ENCODE results near the gene WDFY3.

WDFY3 gene

DNA sequence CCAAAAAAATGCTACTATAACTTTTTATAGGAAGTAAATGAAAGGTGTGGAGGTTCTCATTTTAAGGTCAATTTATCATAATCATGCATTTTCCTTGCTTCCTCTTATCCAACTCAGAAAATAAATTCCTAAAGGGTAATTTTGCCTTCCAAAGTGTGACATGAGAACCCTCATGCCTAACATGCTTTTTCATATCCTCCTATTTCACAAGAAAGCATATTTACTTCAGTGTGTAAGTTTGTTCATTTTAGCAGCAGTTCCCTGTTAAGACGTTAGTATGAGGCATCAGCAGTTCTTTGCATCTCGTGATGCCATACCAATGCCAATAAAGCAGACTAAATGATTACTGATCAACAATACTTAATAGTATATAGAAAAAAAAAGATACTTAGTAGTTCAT is 18.4 kb downstream of the WDFY3 start:
- H3K4me3 ChIP-seq (ENCODE audit: low read length) = no peak overlapping the region
- H3K9me3 ChIP-seq (ENCODE audit: control insufficient read depth, insufficient read depth, low read length) = no peaks in the 10 kb centered on the region
- no peaks in the 10 kb centered on the region; the same call in 1 of the 2 replicates for H3K4me1 ChIP-seq (ENCODE audit: control insufficient read depth, insufficient read depth, low read length)
- WGBS (ENCODE audit: insufficient coverage, insufficient read length) = no CpG with 5 or more reads among the region's 2 CpGs
- no peaks in the 10 kb centered on the region for H3K27me3 ChIP-seq (ENCODE audit: control insufficient read depth, insufficient read depth, low read length)
- no peaks in the 10 kb centered on the region for H3K36me3 ChIP-seq (ENCODE audit: control insufficient read depth, insufficient read depth, low read length)
- DNase-seq (ENCODE audit: low read depth, low spot score) = no peak
- no peak overlapping the region for H3K27ac ChIP-seq (ENCODE audit: low read length)

DNA sequence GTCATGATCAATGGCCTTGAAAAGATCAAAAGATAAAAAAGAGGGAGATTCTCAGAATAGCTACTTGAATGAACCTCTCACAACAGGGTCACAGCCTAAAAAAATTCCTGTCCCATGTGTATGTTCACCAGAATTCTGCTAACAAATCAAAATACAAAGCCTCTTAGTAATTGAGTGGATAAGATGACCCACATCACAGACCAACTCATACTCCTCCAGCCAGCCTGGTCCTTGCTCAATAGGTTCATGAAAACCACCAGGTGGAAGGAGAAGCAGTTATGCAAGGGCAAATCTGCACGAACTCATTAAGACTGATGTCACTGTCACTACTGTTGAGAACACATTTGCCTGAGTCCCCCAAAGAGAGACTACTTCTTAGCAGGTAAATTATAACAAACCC is 21.5 kb downstream of the WDFY3 start:
- Histone ChIP-seq H3K4me1 (ENCODE audit: control insufficient read depth, insufficient read depth, low read length) (no peaks in the 10 kb centered on the region; the same call in 1 of the 2 replicates), H3K27ac (ENCODE audit: low read length) (no peak overlapping the region), H3K9me3 (ENCODE audit: control insufficient read depth, insufficient read depth, low read length) (no peaks in the 10 kb centered on the region), H3K4me3 (ENCODE audit: low read length) (no peak overlapping the region), H3K27me3 (ENCODE audit: control insufficient read depth, insufficient read depth, low read length) (no peaks in the 10 kb centered on the region), H3K36me3 (ENCODE audit: control insufficient read depth, insufficient read depth, low read length) (no peaks in the 10 kb centered on the region)
- no peak for DNase-seq (ENCODE audit: low read depth, low spot score)
- no CpG with 5 or more reads among the region's 1 CpG for WGBS (ENCODE audit: insufficient coverage, insufficient read length)

DNA sequence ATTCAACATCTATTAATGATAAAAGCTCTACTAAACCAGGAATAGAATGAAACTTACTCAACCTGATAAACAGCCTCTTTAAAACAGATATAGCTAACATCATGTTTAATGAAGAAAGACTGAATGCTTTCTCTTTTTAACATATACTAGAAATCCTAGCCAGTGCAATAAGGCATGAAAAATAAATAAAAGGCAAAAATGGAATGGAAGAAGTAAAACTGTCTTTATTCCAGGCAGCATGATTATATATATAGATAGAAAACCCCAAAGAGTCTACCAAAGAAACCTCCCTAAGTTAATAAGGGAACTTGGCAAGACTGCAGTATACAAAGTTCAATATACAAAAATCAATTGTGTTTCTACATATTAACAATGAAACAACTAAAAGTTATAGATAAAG is 25.5 kb downstream of the WDFY3 start:
- DNase-seq (ENCODE audit: low read depth, low spot score) = no peak
- Histone ChIP-seq H3K4me3 (ENCODE audit: low read length) (no peak overlapping the region), H3K4me1 (ENCODE audit: control insufficient read depth, insufficient read depth, low read length) (no peaks in the 10 kb centered on the region), H3K36me3 (ENCODE audit: control insufficient read depth, insufficient read depth, low read length) (no peaks in the 10 kb centered on the region), H3K27ac (ENCODE audit: low read length) (no peak overlapping the region), H3K27me3 (ENCODE audit: control insufficient read depth, insufficient read depth, low read length) (no peaks in the 10 kb centered on the region), H3K9me3 (ENCODE audit: control insufficient read depth, insufficient read depth, low read length) (no peaks in the 10 kb centered on the region)

DNA sequence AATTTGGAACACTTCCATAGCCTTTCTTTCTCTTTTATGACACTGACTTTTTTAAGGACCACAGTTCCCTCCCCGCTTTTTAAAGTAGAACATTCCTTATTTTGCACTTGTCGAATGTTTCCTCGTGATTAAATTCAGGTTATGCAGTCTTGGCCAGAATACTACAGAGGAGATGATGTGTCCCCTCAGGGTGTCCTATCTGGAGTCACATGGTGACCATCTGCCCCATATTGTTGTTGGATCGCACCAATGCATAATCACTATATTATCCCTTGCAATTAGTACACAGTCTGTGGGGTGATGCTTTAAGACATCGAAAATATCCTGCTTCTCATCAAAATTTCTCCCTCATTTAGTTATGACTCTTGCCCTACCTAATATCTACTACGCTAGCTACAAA is 27.4 kb downstream of the WDFY3 start:
- H3K27ac ChIP-seq (ENCODE audit: low read length) = no peak overlapping the region
- H3K27me3 ChIP-seq (ENCODE audit: control insufficient read depth, insufficient read depth, low read length) = no peaks in the 10 kb centered on the region
- H3K4me3 ChIP-seq (ENCODE audit: low read length) = no peak overlapping the region
- no peak for DNase-seq (ENCODE audit: low read depth, low spot score)
- H3K36me3 ChIP-seq (ENCODE audit: control insufficient read depth, insufficient read depth, low read length) = no peaks in the 10 kb centered on the region
- H3K9me3 ChIP-seq (ENCODE audit: control insufficient read depth, insufficient read depth, low read length) = no peaks in the 10 kb centered on the region
- no CpG with 5 or more reads among the region's 6 CpGs for WGBS (ENCODE audit: insufficient coverage, insufficient read length)
- H3K4me1 ChIP-seq (ENCODE audit: control insufficient read depth, insufficient read depth, low read length) = no peaks in the 10 kb centered on the region

DNA sequence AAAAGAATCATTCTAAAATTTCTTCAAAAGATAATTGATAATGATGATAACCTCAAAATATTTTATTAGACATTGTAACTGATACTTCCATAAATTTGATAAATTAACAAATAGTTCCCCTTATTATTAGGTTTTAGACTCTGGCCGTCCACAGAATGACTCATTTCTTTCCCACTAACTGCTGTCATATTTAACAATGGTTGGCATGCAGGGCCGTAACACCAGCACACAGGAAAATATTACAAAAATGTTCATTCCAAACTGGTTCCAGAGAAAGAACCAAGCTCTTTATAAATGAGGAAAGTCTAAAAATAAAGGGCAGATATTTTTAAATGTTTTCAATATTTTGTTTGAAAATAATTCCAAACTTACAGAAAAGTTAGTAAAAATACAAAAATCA is 28.2 kb downstream of the WDFY3 start:
- no peak for DNase-seq (ENCODE audit: low read depth, low spot score)
- no peak overlapping the region for H3K27ac ChIP-seq (ENCODE audit: low read length)
- no CpG with 5 or more reads among the region's 2 CpGs for WGBS (ENCODE audit: insufficient coverage, insufficient read length)

DNA sequence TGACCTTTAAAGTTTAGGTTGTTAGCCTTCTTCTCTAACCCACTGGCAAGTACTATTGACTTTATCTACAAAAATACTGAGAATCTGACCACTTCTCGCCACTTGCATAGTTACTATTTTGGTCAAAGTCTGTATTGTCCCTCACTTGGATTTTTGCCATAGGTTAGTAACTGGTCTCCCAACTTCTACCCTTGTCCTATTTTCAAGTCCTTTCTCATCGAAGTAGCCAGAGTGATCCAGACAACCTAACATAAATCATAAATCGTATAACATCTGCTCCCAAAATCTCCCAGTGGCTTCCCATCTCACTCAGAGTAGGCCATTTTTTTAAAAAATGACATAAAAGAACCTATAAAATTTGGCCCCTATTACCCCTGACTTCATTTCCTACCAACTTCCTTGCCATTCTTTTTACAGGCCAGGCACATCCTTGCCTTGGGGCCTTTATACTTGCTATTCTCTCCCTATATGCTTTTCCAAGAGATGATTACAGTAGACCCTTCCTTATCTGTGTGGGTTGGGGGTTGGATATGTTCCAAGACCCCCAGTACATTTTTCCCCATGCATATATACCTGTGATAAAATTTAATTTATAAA is 29.0 kb downstream of the WDFY3 start:
- H3K9me3 ChIP-seq (ENCODE audit: control insufficient read depth, insufficient read depth, low read length) = no peaks in the 10 kb centered on the region
- no peaks in the 10 kb centered on the region for H3K27me3 ChIP-seq (ENCODE audit: control insufficient read depth, insufficient read depth, low read length)
- no peaks in the 10 kb centered on the region for H3K36me3 ChIP-seq (ENCODE audit: control insufficient read depth, insufficient read depth, low read length)
- no peaks in the 10 kb centered on the region for H3K4me1 ChIP-seq (ENCODE audit: control insufficient read depth, insufficient read depth, low read length)
- no CpG with 5 or more reads among the region's 3 CpGs for WGBS (ENCODE audit: insufficient coverage, insufficient read length)
- DNase-seq (ENCODE audit: low read depth, low spot score) = no peak
- H3K27ac ChIP-seq (ENCODE audit: low read length) = no peak overlapping the region
- H3K4me3 ChIP-seq (ENCODE audit: low read length) = no peak overlapping the region

More for the DNA sequence above, 28.2 kb downstream of the WDFY3 start:
- Histone ChIP-seq H3K4me1 (ENCODE audit: control insufficient read depth, insufficient read depth, low read length) (no peaks in the 10 kb centered on the region), H3K9me3 (ENCODE audit: control insufficient read depth, insufficient read depth, low read length) (no peaks in the 10 kb centered on the region), H3K27me3 (ENCODE audit: control insufficient read depth, insufficient read depth, low read length) (no peaks in the 10 kb centered on the region), H3K4me3 (ENCODE audit: low read length) (no peak overlapping the region), H3K36me3 (ENCODE audit: control insufficient read depth, insufficient read depth, low read length) (no peaks in the 10 kb centered on the region)

DNA sequence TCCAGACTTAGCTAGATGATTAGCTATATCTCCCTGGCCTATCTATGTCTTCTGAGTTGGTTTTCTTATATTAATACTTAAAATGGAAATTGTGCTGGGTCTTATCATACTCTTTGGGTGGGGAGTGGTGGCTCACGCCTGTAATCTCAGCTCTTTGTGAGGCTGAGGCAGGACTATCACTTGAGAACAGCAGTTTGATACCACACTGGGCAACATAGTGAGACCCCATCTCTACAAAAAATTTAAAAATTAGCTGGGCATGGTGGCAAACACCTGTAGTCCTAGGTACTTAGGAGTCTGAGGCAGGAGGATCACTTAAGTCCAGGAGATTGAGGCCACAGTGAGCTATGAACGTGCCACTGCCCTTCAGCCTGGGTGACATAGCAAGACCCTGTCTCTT is 30.4 kb downstream of the WDFY3 start:
- H3K4me3 ChIP-seq (ENCODE audit: low read length) = no peak overlapping the region
- no peaks in the 10 kb centered on the region for H3K36me3 ChIP-seq (ENCODE audit: control insufficient read depth, insufficient read depth, low read length)
- no peak for DNase-seq (ENCODE audit: low read depth, low spot score)
- H3K27me3 ChIP-seq (ENCODE audit: control insufficient read depth, insufficient read depth, low read length) = no peaks in the 10 kb centered on the region
- WGBS (ENCODE audit: insufficient coverage, insufficient read length) = no CpG with 5 or more reads among the region's 2 CpGs
- H3K9me3 ChIP-seq (ENCODE audit: control insufficient read depth, insufficient read depth, low read length) = no peaks in the 10 kb centered on the region
- H3K4me1 ChIP-seq (ENCODE audit: control insufficient read depth, insufficient read depth, low read length) = no peaks in the 10 kb centered on the region
- H3K27ac ChIP-seq (ENCODE audit: low read length) = no peak overlapping the region

DNA sequence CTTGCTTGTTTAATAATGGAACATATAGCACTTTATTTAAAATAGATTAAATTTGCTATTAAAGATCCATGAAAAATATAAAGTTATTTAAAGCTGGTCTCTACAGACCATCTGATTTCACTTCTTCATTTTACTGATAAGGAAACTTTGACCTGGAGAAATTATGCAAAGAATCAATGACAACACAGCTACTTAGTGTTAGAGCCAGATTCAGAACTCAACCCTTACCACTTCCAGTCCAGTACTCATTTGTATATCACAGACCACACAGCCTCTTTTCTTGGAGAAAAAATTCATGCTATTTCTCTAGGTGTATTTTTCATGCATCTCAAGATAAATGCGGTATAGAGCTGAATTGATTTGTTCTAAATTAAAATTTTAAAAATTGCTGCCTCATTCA is 34.0 kb downstream of the WDFY3 start:
- H3K27ac ChIP-seq (ENCODE audit: low read length) = no peak overlapping the region
- WGBS (ENCODE audit: insufficient coverage, insufficient read length) = no CpG with 5 or more reads among the region's 1 CpG
- H3K9me3 ChIP-seq (ENCODE audit: control insufficient read depth, insufficient read depth, low read length) = no peaks in the 10 kb centered on the region
- no peaks in the 10 kb centered on the region for H3K4me1 ChIP-seq (ENCODE audit: control insufficient read depth, insufficient read depth, low read length)
- no peaks in the 10 kb centered on the region for H3K27me3 ChIP-seq (ENCODE audit: control insufficient read depth, insufficient read depth, low read length)
- no peak for DNase-seq (ENCODE audit: low read depth, low spot score)
- H3K4me3 ChIP-seq (ENCODE audit: low read length) = no peak overlapping the region
- no peaks in the 10 kb centered on the region; the same call in 1 of the 2 replicates for H3K36me3 ChIP-seq (ENCODE audit: control insufficient read depth, insufficient read depth, low read length)

DNA sequence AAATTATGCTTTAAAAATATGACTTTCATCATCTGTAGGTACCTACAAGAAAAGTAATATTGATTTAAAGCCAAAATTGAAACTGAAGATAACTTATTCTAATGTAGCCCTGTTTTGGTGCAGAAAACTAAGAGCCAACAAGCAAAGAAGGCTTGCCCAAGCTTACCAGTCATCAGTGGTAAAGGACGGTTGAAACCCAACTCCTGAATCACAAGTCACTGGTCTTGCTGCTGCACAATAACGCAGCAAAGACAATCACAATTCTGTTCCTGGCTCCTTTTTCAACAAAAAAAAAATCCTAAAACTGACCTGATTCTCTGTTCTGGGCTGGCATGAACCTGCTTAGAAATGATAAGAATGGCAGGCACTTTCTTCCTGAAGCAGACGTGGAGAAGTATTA is 34.5 kb downstream of the WDFY3 start:
- H3K4me1 ChIP-seq (ENCODE audit: control insufficient read depth, insufficient read depth, low read length) = no peaks in the 10 kb centered on the region
- no peak overlapping the region for H3K4me3 ChIP-seq (ENCODE audit: low read length)
- no peaks in the 10 kb centered on the region for H3K27me3 ChIP-seq (ENCODE audit: control insufficient read depth, insufficient read depth, low read length)
- H3K9me3 ChIP-seq (ENCODE audit: control insufficient read depth, insufficient read depth, low read length) = no peaks in the 10 kb centered on the region
- no CpG with 5 or more reads among the region's 3 CpGs for WGBS (ENCODE audit: insufficient coverage, insufficient read length)
- H3K27ac ChIP-seq (ENCODE audit: low read length) = no peak overlapping the region
- H3K36me3 ChIP-seq (ENCODE audit: control insufficient read depth, insufficient read depth, low read length) = no peaks in the 10 kb centered on the region; the same call in 1 of the 2 replicates
- no peak for DNase-seq (ENCODE audit: low read depth, low spot score)

DNA sequence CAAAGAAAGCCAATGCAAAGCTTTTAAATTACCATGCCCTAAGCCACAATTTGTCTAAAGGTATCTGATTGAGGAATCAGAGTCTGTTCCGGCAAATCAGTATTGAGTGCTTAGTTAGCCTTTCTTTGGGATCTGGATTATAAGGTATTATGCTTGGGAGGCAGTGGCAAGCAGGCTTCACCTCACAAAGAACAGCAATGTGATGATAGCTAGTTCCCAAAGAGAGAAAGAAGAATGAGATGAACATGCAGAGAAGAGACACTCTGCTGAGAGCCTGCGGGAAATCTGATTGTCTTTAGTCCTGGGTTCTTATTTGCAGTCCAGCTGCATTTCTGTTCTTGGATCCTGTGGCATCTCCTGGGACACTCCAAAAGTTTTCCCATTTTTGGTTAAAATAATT is 35.2 kb downstream of the WDFY3 start:
- H3K4me1 ChIP-seq (ENCODE audit: control insufficient read depth, insufficient read depth, low read length) = no peaks in the 10 kb centered on the region
- H3K27ac ChIP-seq (ENCODE audit: low read length) = no peak overlapping the region

DNA sequence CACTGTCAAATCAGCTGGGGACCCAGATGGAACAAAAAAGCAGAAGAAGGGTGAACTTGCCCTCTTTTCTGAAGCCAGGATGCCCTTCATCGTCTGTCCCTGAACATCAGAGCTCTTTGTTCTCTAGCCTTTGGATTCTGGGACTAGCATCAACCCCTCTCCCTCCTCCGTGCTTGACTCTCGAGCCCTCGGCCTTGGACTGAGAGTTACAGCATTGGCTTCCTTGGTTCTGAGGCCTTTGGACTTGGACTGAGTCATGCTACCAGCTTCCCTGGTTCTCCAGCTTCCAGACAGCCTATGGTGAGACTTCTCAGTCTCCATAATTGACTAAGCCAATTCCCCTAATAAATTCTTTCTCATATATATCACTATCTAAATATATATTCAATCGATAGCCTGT is 38.4 kb downstream of the WDFY3 start:
- no peaks in the 10 kb centered on the region for H3K9me3 ChIP-seq (ENCODE audit: control insufficient read depth, insufficient read depth, low read length)
- DNase-seq (ENCODE audit: low read depth, low spot score) = no peak
- H3K4me3 ChIP-seq (ENCODE audit: low read length) = no peak overlapping the region
- no peaks in the 10 kb centered on the region for H3K27me3 ChIP-seq (ENCODE audit: control insufficient read depth, insufficient read depth, low read length)
- H3K27ac ChIP-seq (ENCODE audit: low read length) = no peak overlapping the region
- 100% methylated on average over 1 of the region's 5 CpGs for WGBS (ENCODE audit: insufficient coverage, insufficient read length)
- H3K36me3 ChIP-seq (ENCODE audit: control insufficient read depth, insufficient read depth, low read length) = no peaks in the 10 kb centered on the region; the same call in 1 of the 2 replicates
- no peaks in the 10 kb centered on the region for H3K4me1 ChIP-seq (ENCODE audit: control insufficient read depth, insufficient read depth, low read length)

More for the DNA sequence above, 35.2 kb downstream of the WDFY3 start:
- Histone ChIP-seq H3K36me3 (ENCODE audit: control insufficient read depth, insufficient read depth, low read length) (no peaks in the 10 kb centered on the region; the same call in 1 of the 2 replicates), H3K9me3 (ENCODE audit: control insufficient read depth, insufficient read depth, low read length) (no peaks in the 10 kb centered on the region), H3K4me3 (ENCODE audit: low read length) (no peak overlapping the region), H3K27me3 (ENCODE audit: control insufficient read depth, insufficient read depth, low read length) (no peaks in the 10 kb centered on the region)
- no peak for DNase-seq (ENCODE audit: low read depth, low spot score)
- WGBS (ENCODE audit: insufficient coverage, insufficient read length) = no CpG with 5 or more reads among the region's 2 CpGs

Data from iPS DF 6.9 (cell line).